Kidney (tissue), 14 donors: ENCODE results near the gene HDLBP. TPM values are rescaled to one million over a fixed set of nuclear protein-coding genes. Genes with fewer than 3 reads are reported as not detected.

Source experiments
- DNase-seq, 5 donors: peaks; one replicate each; pipeline ENCODE4 v3.0.0-alpha.2; 2013 to 2020
- FAIRE-seq: peaks from 2 replicates; lab custom pipeline; 2012; peaks lifted over from hg19 to GRCh38; lab: Jason Lieb, UNC
- H3K27ac ChIP-seq, 2 donors: one replicate each; pipeline ENCODE4 v1.7.0; 2013; ENCODE audit warnings: low read depth in 2 of 2, low read length in 2 of 2, inconsistent platforms in 1 of 2
- H3K27me3 ChIP-seq: one replicate; pipeline ENCODE4 v1.7.1; 2013; ENCODE audit warnings: low read length, inconsistent platforms; ENCODE audit not compliant: control insufficient read depth, insufficient read depth
- H3K36me3 ChIP-seq, 3 donors: one replicate each; pipeline versions ENCODE4 v1.7.0 to v1.7.1; 2013; ENCODE audit warnings: low read length in 3 of 3, control low read depth in 1 of 3, inconsistent platforms in 1 of 3; ENCODE audit not compliant: insufficient read depth in 3 of 3, control insufficient read depth in 2 of 3
- H3K4me1 ChIP-seq, 3 donors: one replicate each; pipeline versions ENCODE4 v1.7.0 to v1.7.1; 2013; ENCODE audit warnings: low read length in 3 of 3, inconsistent platforms in 1 of 3, low read depth in 1 of 3; ENCODE audit not compliant: control insufficient read depth in 2 of 3, insufficient read depth in 2 of 3
- H3K4me3 ChIP-seq, 3 donors: one replicate each; pipeline versions ENCODE4 v1.7.0 to v1.8.1; 2013; ENCODE audit warnings: low read length in 3 of 3, control low read depth in 1 of 3, inconsistent platforms in 1 of 3
- H3K9ac ChIP-seq, 3 donors: one replicate each; pipeline versions ENCODE4 v1.7.0 to v1.7.1; 2013; ENCODE audit warnings: low read length in 3 of 3, control low read depth in 1 of 3, inconsistent platforms in 1 of 3
- H3K9me3 ChIP-seq, 3 donors: one replicate each; pipeline versions ENCODE4 v1.7.0 to v1.7.1; 2013; ENCODE audit warnings: low read length in 3 of 3, control low read depth in 1 of 3, inconsistent platforms in 1 of 3; ENCODE audit not compliant: control insufficient read depth in 2 of 3, insufficient read depth in 1 of 3
- CTCF ChIP-seq: IDR thresholded peaks from 3 replicates; pipeline ENCODE4 v1.5.1; 2012; ENCODE audit warnings: mild to moderate bottlenecking, moderate library complexity, borderline replicate concordance; ENCODE audit not compliant: insufficient read depth; ENCODE audit errors: extremely low read depth
- intact Hi-C: fragments of 100-400 bp; cut with DNase I; formaldehyde crosslinking; loops from one replicate; pipeline ENCODE4 v1.11.1; 2022
- polyA plus RNA-seq: library from polyadenylated mRNA; stranded (reverse); fragments of 350-450 nt; fragmentation: Illumina TruSeq; extraction: RNeasy Lipid Tissue Mini Kit (QIAGEN cat#74804); gene quantifications from one replicate; pipeline ENCODE4 v1.2.3, GENCODE V29; 2014; ENCODE audit warnings: low read depth, low replicate concordance; ENCODE audit not compliant: insufficient read depth
- total RNA-seq: library from RNA; stranded (reverse); fragmentation: NEBNext Ultra II Directional; extraction: Animal tissue kit (Norgen Biotek cat#: 25700); gene quantifications from one replicate; pipeline ENCODE4 v1.2.1, GENCODE V29; 2021
- donor health status: control.
- donor health status: control.
- donor health status: control.
- donor health status: control.
- donor health status: control.
- donor health status: DM: yes; HTN: yes; CAD: no.
- donor health status: Normal renal cell carcinoma (clear cell type).

Gene HDLBP
- total and polyA plus RNA-seq, 2 donors from 2014 or later, result 256 to 356 TPM

GRCh38 chr2:241224851-241225438 is 90.5 kb downstream of the HDLBP start:
- H3K36me3 ChIP-seq, result peaks cover 3 to 29% (median 25%) of the 10 kb centered on the region in 3 donors
- DNase-seq, result peak in 2 of 5 donors; percentile 4 to 12
- H3K27me3 ChIP-seq, result no peaks in the 10 kb centered on the region
- intact Hi-C loops, result no loop called here
- H3K27ac ChIP-seq, result no peak overlapping the region
- FAIRE-seq, result no peak
- no peaks in the 10 kb centered on the region for H3K4me1 ChIP-seq
- no peak overlapping the region for H3K9ac ChIP-seq
- H3K4me3 ChIP-seq, result no peak overlapping the region
- TF ChIP-seq CTCF, result no peak
- no peaks in the 10 kb centered on the region for H3K9me3 ChIP-seq

- Histone ChIP-seq H3K4me3 (no peak overlapping the region), H3K4me1 (no peaks in the 10 kb centered on the region), H3K27me3 (no peaks in the 10 kb centered on the region), H3K36me3 (peaks cover 3 to 24% (median 23%) of the 10 kb centered on the region in 3 donors), H3K9ac (no peak overlapping the region), H3K9me3 (no peaks in the 10 kb centered on the region), H3K27ac (no peak overlapping the region)
- FAIRE-seq, result no peak
- DNase-seq, result peak in 4 of 5 donors; percentile 40 to 77 (median 56)
- intact Hi-C loops, result no loop called here
- no peak for TF ChIP-seq CTCF
Observed at GRCh38 chr2:241224018-241224850, 91.2 kb downstream of the HDLBP start.

GRCh38 chr2:241223211-241224017 is 92.1 kb downstream of the HDLBP start:
- H3K36me3 ChIP-seq, result peaks cover 0 to 16% (median 16%) of the 10 kb centered on the region in 3 donors
- FAIRE-seq, result no peak
- H3K4me3 ChIP-seq, result no peak overlapping the region
- intact Hi-C loops, result no loop called here
- no peaks in the 10 kb centered on the region for H3K9me3 ChIP-seq
- peaks cover 0 to 3% (median 0%) of the 10 kb centered on the region in 3 donors for H3K4me1 ChIP-seq
- no peak overlapping the region for H3K9ac ChIP-seq
- no peak for TF ChIP-seq CTCF
- H3K27me3 ChIP-seq, result no peaks in the 10 kb centered on the region
- DNase-seq, result peak in 1 of 5 donors; percentile 68
- H3K27ac ChIP-seq, result no peak overlapping the region
